PFSK-1 (cell line): ENCODE measurements around the gene TMEM240.

Source experiments
- FOXP2 ChIP-seq: optimal IDR thresholded peaks from 2 replicates; pipeline ENCODE3; 2011; ENCODE audit warnings: borderline replicate concordance, control low read depth, inconsistent platforms; ENCODE audit not compliant: insufficient read depth; ENCODE audit errors: extremely low read length, extremely low read depth
- POLR2AphosphoS5 ChIP-seq: IDR thresholded peaks from 2 replicates; pipeline ENCODE4 v1.6.1; 2012; ENCODE audit warnings: low read depth, mild to moderate bottlenecking, control low read depth, low read length, moderate library complexity
- REST ChIP-seq, 2 experiments: IDR thresholded peaks; 2 replicates each; pipeline versions ENCODE4 v1.6.1 to v1.8.0; 2011 to 2012; ENCODE audit warnings: low read depth in 2 of 2, low read length in 2 of 2, control low read depth in 1 of 2, inconsistent platforms in 1 of 2, mild to moderate bottlenecking in 1 of 2, moderate library complexity in 1 of 2; ENCODE audit not compliant: insufficient read depth in 1 of 2
- SIN3A ChIP-seq: IDR thresholded peaks from 2 replicates; pipeline ENCODE4 v1.6.1; 2012; ENCODE audit warnings: mild to moderate bottlenecking, low read length, moderate library complexity, borderline replicate concordance; ENCODE audit not compliant: insufficient read depth
- TAF1 ChIP-seq: IDR thresholded peaks from 2 replicates; pipeline ENCODE4 v1.6.1; 2012; ENCODE audit warnings: low read length, control low read depth, borderline replicate concordance; ENCODE audit not compliant: insufficient read depth

- TF ChIP-seq POLR2AphosphoS5 (no peak), SIN3A (no peak), TAF1 (no peak), REST (IDR thresholded peaks at IDR 0.05; ENCODE audit: insufficient read depth in 1 of 2, low read depth in 2 of 2, low read length in 2 of 2) (no peak), FOXP2 (no peak)
Measured at GRCh38 chr1:1541956-1542765, 1.7 kb upstream of the TMEM240 start.
